CMK (cell line): ENCODE data around the gene SCRT2.
"Not testable (repeated sequence)": the region's sequence is repeated elsewhere in the genome, so short reads cannot be mapped to it uniquely, and the experiment has no call there.

Source experiments
- DNase-seq: peaks from one replicate; pipeline ENCODE4 v3.0.0-alpha.2; 2010; ENCODE audit warnings: low read depth

Gene SCRT2

DNA sequence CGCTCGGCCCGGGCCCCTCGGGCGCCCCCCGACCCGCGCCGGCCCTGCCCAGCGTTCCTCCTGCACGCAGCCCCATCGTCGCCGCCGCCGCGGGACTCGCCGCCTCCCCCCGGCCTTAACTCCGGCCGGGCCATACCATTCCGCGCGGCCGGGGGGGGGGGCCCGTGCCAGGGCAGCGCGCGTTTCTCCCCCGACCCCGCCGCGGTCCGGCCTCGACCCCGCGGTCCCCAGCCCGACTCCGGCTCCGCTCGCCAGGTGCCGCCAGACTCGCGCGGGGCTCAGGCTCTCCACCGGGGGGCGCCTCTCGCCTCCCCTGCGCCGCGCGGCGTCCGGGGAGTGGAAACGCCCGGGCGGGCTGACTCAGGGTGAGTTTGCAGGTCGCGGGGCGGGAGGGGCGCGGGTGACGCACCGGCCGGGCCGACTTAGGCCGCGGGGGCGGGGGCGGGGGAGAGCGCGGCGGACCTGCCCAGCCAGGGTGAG, 22.5 kb downstream of the SCRT2 start, which contains the start of gene SRXN1:
Gene SRXN1 (minus strand): TSS at position 91 of the 480 bp plus-strand sequence. CDS start 15 bp downstream, at position 76.
- DNase-seq, result peak; percentile 90

DNA sequence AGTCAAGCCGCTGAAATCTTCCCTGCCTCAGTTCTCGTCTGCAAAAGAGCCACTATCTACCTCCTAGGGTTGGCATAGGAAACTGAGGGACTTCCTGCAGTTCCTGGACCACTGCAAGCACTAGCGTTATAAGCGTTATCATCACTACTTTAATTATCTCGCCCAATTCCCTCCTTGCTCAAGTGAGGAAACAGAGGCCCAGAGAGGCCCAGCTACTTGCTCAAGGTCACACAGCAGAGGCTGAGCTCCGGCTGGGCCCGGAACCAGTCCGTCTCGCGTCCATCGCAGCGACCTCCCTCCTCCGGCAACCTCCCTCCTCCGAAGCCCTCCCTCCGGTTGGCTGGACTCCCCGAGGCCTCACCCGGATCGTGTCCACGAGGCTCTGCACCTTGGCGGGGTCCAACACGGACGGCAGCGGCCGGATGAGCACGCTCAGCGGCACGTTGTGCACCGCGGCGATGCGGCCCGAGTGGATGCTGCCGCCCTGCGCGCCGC, 22.9 kb downstream of the SCRT2 start:
- no peak for DNase-seq

DNA sequence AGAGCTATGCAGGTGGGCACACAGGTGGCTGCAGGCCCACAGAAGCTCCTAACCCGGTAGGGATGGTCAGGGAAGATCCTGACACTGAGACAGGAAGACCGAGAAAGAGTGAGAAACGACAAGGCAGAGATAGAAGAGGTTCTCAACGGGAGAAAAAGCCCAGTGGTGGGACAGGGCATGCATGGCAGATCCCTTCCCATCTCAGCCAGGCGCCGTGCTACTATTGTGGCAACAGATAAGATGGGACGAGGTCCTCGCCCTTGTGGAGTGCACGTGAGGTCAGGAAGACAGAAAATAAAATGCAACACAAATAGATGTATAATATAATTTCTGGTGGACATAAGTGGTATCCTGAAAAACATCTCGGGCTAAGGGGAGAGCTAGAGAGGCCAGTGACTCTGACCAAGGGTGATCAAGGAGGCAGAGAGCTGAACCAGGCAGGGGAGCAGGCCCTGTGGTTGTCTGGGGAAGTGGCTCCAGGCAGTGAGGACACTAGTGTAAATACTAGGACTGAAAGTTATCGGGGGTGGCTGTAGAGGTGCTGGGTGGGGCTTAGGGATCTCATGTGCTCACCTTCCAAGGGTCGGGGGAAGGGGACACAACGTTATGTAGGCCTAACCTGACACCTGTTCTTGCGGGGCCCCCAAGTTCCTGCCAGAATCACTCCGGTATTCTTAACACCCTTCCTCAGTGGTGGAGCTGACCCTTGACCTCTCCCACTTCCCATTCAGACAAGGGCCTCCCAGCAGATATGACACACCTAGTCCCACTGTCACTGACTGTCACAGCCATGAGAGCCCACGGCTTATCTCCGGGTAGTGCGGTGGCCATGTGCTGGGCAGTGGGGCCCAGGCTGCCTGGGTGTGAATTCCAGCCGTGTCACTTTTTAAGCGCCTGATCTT, 23.6 kb downstream of the SCRT2 start:
- no peak for DNase-seq

GRCh38 chr20:650954-651353, 24.6 kb downstream of the SCRT2 start:
- no peak for DNase-seq

- no peak for DNase-seq
Observed at GRCh38 chr20:650281-650680, 25.3 kb downstream of the SCRT2 start.

DNA sequence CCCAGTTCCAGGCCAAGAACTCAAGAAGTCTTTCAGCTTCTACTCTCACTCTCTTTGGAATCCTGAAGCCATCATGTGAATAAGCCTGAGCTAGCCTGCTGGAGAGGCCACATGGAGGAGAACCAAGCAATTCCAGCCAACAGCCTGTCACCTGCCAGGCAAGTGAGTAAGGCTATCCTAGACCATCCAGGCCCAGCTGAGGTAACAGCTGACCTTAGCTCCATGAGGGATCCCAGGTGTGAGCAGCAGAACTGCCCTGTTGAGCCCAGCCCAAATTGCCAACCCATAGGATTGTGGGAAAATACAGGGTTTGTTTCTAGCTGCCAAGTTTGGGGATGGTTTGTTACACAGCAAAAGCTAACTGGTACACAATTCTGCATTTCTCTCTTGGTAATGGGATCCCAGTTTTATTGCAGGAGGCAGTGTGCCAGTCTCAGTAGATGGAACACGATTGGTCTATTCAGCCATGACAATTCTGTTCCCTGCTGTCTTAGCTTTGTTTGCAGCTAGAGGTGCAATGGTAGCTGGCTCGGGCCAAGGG, 28.1 kb downstream of the SCRT2 start:
- no peak for DNase-seq

DNA sequence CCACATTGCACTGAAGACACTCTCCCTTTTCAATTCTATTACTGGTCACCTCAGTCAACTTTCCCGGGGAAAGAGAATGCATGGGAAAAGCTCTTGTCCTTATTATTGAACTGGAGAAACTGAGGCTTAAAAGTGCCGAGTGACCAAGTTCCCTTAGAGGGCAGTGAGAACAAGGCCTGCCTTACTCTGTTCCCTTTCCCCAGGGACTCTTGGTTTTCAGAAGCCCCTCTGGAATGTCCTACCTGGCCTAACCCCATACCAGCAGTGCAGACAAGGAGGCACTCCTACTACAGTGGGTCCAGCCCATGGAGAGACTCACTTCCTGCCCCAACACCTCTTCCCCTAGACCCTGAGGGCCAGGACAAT, 28.8 kb downstream of the SCRT2 start:
- no peak for DNase-seq

DNA sequence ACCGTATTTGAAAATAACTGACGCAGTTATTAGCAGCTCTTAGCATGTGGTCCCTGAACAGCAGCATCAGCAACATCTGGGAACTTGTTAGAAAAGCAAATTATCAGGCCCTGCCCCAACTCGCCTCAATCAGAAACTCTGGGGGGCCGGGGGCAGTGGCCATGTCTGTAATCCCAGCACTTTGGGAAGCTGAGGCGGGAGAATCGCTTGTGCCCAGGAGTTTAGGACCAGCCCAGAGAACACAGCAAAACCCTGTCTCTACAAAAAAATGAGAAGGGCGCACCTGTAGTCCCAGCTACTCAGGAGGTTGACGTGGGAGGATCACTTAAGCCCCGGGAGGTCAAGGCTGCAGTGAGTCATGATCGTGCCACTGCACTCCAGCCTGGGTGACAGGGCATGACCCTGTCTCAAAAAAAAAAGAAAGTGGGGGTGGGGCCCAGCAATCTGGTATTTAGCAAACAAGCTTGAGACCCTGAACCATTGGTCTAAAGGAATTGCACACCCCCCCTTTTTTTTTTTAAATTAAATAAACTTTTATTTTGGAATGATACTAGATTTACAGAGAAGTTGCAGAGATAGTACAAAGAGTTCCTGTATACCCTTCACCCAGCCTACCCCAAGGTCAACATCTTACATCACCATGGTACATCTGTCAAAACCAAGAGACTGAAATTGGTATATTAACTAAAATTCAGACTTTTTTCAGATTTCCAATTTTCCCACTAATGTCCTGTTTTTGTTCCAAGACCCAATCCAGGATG, 29.3 kb downstream of the SCRT2 start:
- DNase-seq, result no peak

DNA sequence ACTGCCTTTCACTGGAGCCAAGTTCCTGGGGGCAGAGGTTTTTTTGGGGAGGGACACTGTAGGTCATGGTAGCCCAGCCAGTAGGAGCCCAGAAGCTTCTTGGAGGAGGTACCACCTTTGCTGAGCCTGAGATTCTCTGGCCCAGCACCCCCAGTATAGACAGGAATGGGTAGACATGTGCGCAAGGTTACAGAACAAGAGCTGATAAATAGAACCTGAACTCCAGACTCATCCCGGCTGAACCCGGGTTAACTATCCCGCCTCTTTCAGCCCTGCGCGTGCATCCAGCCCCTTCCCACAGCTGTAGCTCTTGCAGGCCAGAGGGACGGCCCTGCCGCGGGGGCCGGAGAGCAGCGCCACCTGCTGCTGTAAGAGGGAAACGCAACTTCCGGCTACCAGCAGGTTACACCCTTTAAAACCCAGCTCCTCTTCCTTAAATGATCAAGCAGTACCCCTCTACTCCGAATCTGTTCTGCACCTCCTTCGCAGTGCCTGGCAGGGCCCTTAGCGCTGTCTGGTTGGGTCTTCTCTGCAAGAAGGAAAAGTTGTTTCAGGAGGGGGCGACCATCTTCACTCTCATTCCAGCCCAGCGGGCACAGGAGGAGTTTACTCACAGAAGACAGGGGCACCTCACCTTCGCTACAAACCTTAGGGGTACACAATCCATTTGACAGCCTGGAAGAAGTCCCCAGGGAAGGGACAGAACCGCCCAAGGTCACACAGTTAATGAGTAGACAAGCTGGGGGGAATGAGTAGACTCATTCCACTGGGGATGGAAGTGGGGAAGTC, 30.1 kb downstream of the SCRT2 start:
- DNase-seq, result peak; percentile 84

- no peak for DNase-seq
Observed at GRCh38 chr20:644692-645317, 30.8 kb downstream of the SCRT2 start.

DNA sequence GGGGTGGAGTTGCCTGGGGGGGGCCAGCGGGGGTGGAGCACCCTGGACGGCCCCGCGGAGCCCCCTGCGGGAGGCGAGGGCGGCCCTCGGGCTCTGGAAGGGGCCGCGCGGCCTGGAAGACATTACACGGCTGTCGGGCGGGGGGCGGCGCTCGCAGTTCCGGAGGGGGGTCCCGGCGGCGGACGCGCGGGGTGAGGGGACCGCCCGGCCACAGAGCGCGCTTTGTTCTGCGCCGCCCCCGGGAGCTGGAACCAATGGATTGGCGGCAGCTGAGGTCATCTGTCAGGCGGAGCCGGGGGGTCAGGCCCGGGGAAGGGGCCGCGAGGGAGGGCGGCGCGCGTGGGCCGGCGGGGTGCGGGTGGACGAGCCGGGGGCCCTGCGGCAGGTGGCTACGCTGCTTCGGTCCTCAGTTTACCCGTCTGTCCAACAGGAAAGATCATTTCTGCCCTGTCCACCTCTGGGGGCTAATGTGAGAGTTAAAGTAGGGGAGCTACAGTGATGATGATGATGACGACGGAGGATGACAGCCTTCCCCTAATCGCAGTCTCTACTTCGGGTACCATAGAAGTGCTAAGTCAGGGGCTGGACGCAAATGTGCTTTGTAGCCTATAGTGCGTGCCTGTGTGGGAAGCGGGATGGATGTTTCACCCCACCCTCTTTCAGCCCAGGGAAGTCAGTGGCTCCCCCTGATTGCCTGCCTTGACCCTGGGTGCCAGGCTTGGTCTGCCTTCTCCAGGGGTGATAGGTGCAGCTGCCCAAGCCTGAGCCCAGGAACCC, 33.0 kb downstream of the SCRT2 start:
- DNase-seq, result no peak

DNA sequence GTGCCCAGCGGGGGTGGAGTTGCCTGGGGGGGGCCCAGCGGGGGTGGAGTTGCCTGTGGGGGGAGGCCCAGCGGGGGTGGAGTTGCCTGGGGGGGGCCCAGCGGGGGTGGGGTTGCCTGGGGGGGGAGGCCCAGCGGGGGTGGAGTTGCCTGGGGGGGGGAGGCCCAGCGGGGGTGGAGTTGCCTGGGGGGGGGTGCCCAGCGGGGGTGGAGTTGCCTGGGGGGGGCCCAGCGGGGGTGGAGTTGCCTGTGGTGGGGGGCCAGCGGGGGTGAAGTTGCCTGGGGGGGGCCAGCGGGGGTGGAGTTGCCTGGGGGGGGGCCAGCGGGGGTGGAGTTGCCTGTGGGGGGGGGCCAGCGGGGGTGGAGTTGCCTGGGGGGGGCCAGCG, 33.6 kb downstream of the SCRT2 start:
- not testable (repeated sequence) for DNase-seq

- no peak for DNase-seq
Observed at GRCh38 chr20:641516-641875, 34.1 kb downstream of the SCRT2 start.

GRCh38 chr20:640674-641515, 34.7 kb downstream of the SCRT2 start:
- no peak for DNase-seq

GRCh38 chr20:638579-638978, 37.0 kb downstream of the SCRT2 start:
- DNase-seq, result no peak

DNA sequence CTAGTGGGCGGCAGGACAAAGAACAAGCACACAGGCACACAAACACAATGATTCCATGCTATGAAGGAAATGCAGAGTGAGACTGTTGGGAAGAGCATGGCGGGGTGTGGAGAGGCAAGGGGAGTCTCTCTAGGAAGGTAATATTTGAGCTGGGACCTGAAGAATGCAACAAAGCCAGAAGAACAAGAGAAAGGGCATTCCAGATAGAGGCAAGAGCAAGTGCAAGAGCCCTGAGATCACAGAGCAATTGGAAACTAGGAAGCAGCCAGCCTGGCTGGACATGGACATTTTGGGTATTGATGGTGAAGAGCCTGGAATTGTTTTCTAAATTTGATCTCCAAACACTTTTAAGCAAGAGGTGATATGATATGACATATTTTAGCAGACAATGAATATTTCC, 38.0 kb downstream of the SCRT2 start:
- no peak for DNase-seq

GRCh38 chr20:635893-636338, 39.7 kb downstream of the SCRT2 start:
- DNase-seq, result no peak

- no peak for DNase-seq
Observed at GRCh38 chr20:635028-635892, 40.3 kb downstream of the SCRT2 start.
